ENCODE results near the gene LY6G6D. TPM values are rescaled to one million over a fixed set of nuclear protein-coding genes. Genes with fewer than 3 reads are reported as not detected.

Gene LY6G6D
- total RNA-seq, 1 experiment from 2014 or later: not detected

- DNase-seq (ENCODE audit: low read depth): no peak
Measured at GRCh38 chr6:31719001-31719400, 3.9 kb downstream of the LY6G6D start.

DNA sequence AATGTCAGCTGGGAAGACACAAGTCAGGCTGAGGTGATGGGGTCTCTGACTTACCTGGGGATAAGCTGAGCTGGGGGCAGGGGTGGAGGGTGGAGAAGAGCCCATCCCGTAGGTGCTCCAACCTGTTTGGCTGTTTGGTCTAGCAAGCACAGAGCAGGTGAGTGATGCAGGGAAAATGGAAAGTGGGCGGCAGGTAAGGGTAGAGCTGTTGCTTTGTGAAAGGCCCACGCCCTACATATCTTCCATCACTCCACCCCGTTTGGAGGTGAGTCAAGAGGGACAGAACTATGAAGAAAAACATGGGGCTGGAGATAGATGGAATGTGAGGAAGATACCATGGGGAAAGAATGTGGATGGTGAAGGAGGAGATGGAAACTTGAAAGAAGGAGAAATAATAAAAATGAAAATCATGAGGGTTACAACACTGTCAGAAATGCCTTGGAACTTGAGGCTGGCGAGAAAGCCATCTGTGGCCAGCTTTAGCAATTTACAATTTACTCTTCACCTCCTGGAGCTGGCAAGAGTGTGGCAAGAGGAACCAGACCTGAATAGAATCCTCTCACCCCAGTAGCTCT lies 5.1 kb downstream of the LY6G6D start:
- DNase-seq (ENCODE audit: low read depth): no peak

GRCh38 chr6:31721351-31722020 lies 6.3 kb downstream of the LY6G6D start, which contains the start of gene LY6G6C:
Gene LY6G6C, minus strand, starts transcription at chr6:31721746. Its CDS starts 67 bp downstream, at chr6:31721679.
- DNase-seq (ENCODE audit: low read depth): no peak

DNA sequence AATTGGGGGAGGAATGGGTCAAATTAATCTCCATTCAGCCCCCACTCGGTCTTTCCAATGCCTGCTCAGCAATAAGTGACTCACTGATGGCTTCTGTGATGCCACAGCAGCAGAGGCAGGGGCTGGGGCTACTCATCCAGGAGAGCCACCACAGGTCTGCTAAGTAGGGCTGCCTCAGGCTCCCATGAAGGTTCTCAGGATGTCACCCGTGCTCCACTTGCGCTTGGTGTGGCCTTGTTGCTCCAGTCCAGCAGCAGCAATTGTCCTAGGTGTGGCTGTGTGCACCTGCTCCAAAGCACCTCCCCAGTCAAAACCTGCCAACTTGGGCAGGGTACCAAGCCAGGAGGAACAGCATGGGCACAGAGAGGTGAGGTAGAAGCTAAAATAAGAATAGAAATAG lies 7.0 kb downstream of the LY6G6D start:
- DNase-seq (ENCODE audit: low read depth): no peak

DNA sequence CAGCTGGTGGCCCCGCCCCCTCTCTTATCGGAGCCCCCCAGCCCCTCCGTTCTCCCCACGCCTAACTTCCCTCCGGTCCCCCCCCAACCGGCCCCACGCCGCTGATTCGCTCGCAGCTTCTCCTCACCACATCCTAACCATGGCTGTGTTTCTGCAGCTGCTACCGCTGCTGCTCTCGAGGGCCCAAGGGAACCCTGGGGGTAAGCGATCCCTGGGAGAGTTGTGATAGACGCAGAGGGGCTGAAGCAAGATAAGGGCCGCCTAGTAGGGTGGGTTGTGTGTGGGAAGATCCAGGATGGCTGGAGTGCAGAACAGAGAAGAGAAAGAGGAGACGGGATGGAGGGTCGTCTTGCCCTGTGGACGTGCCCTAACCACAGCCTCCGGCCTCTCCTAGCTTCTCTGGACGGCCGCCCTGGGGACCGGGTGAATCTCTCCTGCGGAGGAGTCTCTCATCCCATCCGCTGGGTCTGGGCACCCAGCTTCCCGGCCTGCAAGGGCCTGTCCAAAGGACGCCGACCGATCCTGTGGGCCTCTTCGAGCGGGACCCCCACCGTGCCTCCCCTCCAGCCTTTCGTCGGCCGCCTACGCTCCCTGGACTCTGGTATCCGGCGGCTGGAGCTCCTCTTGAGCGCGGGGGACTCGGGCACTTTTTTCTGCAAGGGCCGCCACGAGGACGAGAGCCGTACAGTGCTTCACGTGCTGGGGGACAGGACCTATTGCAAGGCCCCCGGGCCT lies 8.3 kb downstream of the LY6G6D start, which contains the start of gene MPIG6B:
Gene MPIG6B (plus strand): TSS at position 129 of the 735 bp plus-strand sequence. CDS start 11 bp downstream, at position 140.
- DNase-seq (ENCODE audit: low read depth): no peak

DNA sequence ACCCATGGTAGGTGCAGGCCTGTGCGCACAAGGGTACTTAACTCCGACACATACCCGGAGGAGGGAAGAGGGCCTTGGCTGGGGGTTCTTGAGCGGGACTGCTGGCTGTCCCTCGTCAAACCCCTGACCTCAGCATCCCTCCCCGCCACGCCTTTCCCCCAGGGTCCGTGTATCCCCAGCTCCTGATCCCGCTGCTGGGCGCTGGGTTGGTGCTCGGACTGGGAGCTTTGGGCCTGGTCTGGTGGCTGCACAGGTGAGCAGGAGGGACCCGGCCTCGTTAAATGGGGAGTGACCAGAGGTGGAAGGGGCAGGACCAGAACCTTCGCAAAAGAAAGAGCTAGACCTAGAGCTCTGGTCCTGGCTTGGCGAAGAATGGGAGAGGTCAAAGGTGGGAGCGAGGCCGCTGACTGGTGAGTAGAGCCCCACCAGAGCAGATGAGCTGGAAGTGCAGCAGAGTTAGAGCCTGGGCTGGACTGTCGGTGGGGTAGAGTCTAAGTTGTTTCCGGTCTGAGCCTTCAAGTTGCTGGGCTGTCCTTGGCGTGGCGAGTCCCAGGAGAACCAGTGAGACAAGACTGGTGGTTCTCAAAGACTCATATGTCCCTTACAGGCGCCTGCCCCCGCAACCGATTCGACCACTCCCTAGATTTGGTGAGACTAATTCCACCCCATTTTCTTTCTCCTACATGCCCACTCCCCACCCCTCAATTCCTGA lies 9.0 kb downstream of the LY6G6D start:
- DNase-seq (ENCODE audit: low read depth): no peak

GRCh38 chr6:31725502-31726350 lies 10.6 kb downstream of the LY6G6D start:
- no peak for DNase-seq (ENCODE audit: low read depth)

GRCh38 chr6:31727034-31727716 lies 12.0 kb downstream of the LY6G6D start:
- DNase-seq (ENCODE audit: low read depth): no peak

DNA sequence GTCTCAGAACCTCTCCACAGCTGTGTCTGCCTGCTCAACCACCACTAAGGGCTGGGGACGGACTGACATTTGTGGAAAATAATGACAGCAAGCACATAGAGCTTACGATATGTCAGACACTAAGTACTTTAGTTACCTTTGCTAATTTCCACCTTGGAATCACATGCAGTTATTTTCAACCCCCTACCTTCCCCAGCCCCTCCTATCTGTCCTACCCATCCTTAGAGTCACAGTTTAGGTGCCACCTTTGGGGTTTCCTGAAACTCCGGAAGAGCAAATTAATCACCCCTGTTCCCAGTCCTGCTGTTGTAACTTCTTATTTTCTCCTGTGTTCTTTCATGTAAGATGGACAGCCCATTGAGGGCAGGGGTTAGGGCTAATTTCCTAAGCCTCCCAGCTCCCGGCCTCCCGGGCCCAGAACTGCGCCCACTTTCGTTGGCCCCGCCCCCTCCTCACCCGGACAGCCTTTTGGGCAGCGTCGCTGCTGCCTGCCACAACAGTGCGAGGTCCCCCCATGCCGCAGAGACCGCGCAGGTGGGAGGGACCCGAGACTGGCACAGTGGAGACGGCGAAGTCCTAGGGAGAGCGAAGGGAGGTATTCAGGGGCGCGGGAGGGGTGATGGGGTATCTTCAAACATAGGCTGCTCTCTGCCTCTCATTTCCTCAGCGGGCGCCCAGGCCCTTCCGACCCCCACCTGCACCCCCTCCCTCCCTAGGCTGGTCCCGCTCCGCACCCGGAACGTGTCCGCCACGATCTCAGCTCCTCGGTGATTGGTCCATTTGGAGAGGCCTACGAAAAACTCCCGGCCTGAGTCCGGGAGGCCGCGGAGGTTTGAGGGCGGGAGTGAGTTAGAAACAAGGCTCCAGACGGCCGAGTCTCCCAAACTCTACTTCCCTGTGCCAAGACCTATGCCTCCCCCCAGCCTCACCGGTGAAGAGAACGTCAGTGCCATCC lies 12.8 kb downstream of the LY6G6D start:
- no peak for DNase-seq (ENCODE audit: low read depth)

DNA sequence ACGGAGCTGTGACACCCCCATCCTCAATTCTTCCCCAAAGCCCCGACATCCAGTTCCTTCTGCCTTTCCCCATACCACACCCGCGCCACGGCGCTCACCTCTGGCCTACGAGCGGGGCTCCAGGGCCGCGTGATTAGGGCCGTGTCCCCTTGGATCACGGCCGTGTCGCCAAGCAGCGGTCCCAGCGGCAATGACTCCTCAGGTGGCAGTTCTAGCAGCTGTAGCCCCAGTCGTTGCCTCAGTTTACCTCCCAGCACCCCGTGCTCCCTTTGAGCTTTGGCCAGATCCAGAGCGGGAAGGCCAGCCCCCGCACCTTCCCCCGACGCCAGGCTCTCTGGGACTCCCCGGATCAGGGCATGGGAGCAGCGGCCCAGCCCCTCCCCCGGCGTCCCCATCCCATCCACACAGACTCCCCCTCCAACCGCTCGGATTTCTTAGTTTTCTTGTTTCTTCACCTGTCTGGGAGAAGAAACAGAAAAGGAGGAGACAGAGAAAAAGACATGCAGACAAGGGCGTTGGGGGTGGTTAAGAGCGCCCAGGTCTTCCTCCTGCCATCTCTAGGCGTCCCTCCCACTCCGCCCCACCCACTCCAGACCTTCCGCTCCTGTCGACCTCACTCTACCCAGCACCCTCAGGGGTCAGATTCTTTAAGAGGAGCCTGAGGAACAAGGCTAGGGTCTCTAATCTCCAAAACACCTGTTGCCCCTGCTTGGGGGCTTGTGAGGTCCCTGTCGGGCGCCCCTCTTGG lies 13.8 kb downstream of the LY6G6D start, which contains the start of gene DDAH2:
Gene DDAH2 (minus strand): TSS at position 533 of the 748 bp plus-strand sequence. CDS start 138 bp downstream, at position 395.
- DNase-seq (ENCODE audit: low read depth): no peak

DNA sequence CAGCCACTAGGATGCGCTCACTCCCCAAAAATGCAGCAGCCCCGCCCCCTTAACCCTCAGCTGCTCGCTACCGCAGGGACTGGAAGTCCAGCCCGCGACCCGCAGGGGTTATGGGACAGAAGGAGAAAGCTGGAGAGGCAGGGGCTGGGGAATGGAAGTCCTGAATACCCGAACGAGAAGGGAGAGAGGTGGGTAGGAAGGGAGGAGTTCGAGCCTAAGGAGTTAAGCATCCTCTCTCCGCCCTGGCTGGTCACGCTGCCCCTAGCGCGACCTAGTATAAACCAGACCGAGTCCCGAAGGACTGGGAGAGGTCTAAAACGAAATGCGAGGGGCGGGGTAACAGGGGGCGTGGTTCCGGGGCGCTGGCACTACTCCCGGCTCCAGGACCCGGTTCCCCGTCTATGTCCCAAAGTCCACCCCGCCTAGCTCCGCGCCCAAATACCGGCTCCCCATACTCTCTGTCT lies 14.4 kb downstream of the LY6G6D start:
- DNase-seq (ENCODE audit: low read depth): peak; percentile 92

DNA sequence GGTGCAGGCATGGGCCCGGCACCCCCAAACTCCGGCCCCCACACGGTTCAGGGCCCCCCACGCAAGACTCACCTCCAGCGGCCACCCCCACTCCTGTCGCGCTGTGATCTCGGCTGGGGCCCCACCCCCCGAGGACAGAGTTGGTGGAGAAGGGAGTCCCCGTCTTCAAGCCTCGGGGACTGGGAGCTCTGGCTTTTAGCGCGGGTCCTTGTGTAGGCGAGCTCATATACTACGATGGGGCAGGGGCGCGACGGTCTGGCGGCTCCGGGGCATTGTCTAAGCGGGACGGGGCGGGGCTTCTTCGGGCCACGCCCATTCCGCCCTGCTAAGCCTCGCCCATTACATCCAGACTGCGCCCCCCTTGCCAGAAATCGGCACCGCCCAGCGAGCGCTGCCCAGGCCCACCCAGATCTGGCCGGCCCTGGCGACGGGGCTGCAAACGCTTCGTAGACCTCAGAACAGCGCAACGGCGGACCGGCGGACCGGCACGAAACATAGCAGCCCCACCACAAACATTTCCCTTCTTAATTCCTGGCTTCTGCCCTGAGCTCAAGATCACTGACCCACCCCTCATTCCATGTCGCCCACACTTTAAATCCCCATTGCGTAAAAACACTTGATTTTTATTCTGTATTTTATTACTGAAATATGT lies 15.0 kb downstream of the LY6G6D start:
- peak; percentile 89 for DNase-seq (ENCODE audit: low read depth)

- DNase-seq (ENCODE audit: low read depth): peak; percentile 35
Measured at GRCh38 chr6:31730631-31731086, 15.5 kb downstream of the LY6G6D start.

DNA sequence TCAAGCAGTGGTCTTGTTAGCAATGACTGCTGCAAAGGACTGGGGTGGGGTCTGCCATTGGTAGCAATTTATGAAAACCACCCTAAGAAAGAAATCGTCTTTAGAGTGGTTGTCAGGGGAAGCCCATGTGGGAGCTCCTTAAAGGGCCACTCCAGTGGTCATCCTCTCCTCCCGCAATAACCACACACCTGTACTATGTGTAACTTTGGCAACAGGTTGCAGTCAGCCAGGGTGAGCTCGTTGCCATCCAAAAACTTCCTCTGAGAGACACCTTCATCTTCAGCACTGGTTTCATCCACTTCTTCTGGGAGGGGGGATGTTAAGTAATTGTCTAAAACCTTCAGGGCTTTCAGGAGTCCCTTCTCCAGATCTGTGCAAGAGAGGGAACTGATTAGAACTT lies 16.9 kb downstream of the LY6G6D start:
- no peak for DNase-seq (ENCODE audit: low read depth)

DNA sequence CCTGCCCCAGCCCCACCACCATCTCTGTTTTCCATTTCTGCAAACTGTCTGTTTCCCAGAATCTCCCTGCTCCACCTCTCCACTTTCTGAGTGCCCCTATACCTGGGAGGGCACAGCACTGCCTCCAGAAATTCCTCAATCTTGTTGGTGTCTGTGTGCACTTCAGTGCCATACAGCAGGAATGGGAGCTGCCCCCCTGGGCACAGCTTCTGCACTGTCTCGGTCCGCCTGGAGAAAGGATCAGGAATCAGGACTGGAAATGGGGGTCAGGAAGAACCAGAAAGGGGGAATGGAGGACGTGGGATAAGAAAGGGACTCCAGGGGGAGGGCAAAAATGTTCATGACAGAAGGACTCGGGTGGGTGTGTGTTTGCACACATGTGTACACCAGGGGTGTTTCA lies 18.6 kb downstream of the LY6G6D start:
- DNase-seq (ENCODE audit: low read depth): no peak

- no peak for DNase-seq (ENCODE audit: low read depth)
Measured at GRCh38 chr6:31734247-31734820, 19.2 kb downstream of the LY6G6D start.

DNA sequence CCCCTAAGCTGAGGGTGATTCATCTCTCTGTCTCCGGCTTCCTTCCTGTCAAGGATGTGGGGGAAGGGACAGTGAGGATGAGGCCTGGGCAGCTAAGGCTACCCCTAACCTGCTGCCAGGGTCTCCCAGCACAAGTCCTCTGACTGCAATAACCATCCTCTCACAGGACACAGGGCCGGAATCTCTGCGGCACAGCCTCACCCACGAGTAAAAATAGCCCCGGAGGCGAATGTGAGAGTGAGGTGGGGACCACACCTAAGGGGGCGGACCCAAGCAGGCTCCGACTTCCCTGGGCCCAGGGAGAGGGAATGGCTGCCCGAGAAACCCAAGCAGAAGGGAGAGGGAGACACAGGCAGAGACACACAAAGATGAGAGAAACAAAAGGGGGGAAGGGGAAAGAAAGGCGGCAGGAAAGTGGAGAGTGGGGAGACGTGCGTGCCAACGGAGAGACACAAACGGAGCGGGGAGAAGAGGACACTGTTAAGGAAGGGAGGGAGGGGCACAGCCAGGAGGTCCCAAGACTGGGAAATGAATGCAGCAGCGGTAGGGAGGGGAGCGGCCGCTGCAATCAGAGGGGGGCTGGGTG lies 19.8 kb downstream of the LY6G6D start:
- peak; percentile 93 for DNase-seq (ENCODE audit: low read depth)

All from M059J (cell line).